ENCODE results near the gene PNKP.

The PNKP gene

GRCh38 chr19:49890349-49891311 is 23.3 kb upstream of the PNKP start:
- peak; percentile 33 to 46 for DNase-seq (ENCODE audit: low read depth in 2 of 2)

GRCh38 chr19:49889687-49890348 is 22.4 kb upstream of the PNKP start:
- DNase-seq (ENCODE audit: low read depth in 2 of 2): peak; percentile 47 to 49

- no peak for DNase-seq (ENCODE audit: low read depth in 2 of 2)
Measured at GRCh38 chr19:49889038-49889686, 21.8 kb upstream of the PNKP start.

- no peak for DNase-seq (ENCODE audit: low read depth in 2 of 2)
Measured at GRCh38 chr19:49888510-49888824, 21.1 kb upstream of the PNKP start.

- DNase-seq (ENCODE audit: low read depth in 2 of 2): no peak
Measured at GRCh38 chr19:49887665-49888509, 20.5 kb upstream of the PNKP start.

- no peak for DNase-seq (ENCODE audit: low read depth in 2 of 2)
Measured at GRCh38 chr19:49887037-49887664, 19.8 kb upstream of the PNKP start.

GRCh38 chr19:49884760-49885159 is 17.4 kb upstream of the PNKP start:
- DNase-seq (ENCODE audit: low read depth in 2 of 2): no peak

- no peak for DNase-seq (ENCODE audit: low read depth in 2 of 2)
Measured at GRCh38 chr19:49884109-49884508, 16.7 kb upstream of the PNKP start.

- no peak for DNase-seq (ENCODE audit: low read depth in 2 of 2)
Measured at GRCh38 chr19:49883094-49883493, 15.7 kb upstream of the PNKP start.

GRCh38 chr19:49882643-49883042 is 15.3 kb upstream of the PNKP start:
- DNase-seq (ENCODE audit: low read depth in 2 of 2): no peak

GRCh38 chr19:49881672-49882394 is 14.5 kb upstream of the PNKP start:
- DNase-seq (ENCODE audit: low read depth in 2 of 2): no peak

GRCh38 chr19:49881186-49881585 is 13.8 kb upstream of the PNKP start:
- DNase-seq (ENCODE audit: low read depth in 2 of 2): no peak

- DNase-seq (ENCODE audit: low read depth in 2 of 2): no peak
Measured at GRCh38 chr19:49880162-49880869, 12.9 kb upstream of the PNKP start.

- no peak for DNase-seq (ENCODE audit: low read depth in 2 of 2)
Measured at GRCh38 chr19:49879243-49879963, 12.0 kb upstream of the PNKP start.

- no peak for DNase-seq (ENCODE audit: low read depth in 2 of 2)
Measured at GRCh38 chr19:49878744-49879070, 11.3 kb upstream of the PNKP start.

- DNase-seq (ENCODE audit: low read depth in 2 of 2): peak; percentile 95 to 96
Measured at GRCh38 chr19:49877879-49878743, 10.7 kb upstream of the PNKP start.

- DNase-seq (ENCODE audit: low read depth in 2 of 2): peak; percentile 94 to 98
Measured at GRCh38 chr19:49877020-49877878, 9.9 kb upstream of the PNKP start, which contains the start of the genes AKT1S1 and TBC1D17. AKT1S1 (minus strand) TSS chr19:49877355; CDS start chr19:49873295, 4,060 bp downstream. TBC1D17 (plus strand) TSS chr19:49877702; CDS start chr19:49877724, 22 bp downstream.
